Colon (tissue), 2 donors: ENCODE data around the gene DAZAP1.
"Not testable (repeated sequence)": the region's sequence is repeated elsewhere in the genome, so short reads cannot be mapped to it uniquely, and the experiment has no call there.

Experiments used
- FAIRE-seq: peaks from 2 replicates; lab custom pipeline; 2012; peaks lifted over from hg19 to GRCh38; lab: Jason Lieb, UNC
- donor health status: control.
- donor health status: control.

Gene DAZAP1

DNA sequence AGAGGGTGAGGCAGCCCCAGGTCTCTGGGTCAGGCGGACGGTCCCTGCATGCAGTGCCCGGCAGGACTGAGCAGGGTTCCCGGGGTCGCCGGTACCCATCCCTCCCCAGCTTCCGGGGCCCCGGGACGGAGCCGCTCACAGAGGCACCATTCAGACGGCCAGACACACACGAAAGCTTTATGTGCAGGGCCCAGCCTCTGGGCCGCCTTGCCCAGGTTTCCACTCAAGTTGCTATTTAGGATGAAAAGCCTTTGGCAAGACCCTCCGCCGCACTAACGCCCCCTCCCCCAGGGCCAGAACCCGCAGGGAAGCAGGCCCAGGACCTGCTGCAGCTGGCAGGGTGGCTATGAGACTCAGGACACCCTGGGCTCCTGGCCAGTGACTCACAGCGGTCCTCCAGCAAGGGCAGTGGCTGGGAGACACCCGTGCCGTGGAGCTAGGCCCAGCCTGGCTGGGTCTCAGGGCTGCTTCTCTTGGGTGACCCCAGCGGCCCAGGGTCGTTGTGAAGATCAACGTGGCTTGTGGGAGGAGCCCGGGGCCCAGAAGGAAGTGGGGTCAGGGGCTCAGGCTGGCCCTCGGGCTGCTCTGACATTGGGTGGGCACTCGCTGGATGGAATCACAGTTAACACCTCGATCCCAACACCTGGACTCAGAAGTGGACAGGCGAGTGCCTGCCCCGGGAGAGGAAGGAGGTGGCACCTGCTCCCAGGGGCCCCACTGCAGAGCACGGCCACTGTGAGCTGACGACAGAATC is 66.8 kb downstream of the DAZAP1 start:
- FAIRE-seq, result no peak

DNA sequence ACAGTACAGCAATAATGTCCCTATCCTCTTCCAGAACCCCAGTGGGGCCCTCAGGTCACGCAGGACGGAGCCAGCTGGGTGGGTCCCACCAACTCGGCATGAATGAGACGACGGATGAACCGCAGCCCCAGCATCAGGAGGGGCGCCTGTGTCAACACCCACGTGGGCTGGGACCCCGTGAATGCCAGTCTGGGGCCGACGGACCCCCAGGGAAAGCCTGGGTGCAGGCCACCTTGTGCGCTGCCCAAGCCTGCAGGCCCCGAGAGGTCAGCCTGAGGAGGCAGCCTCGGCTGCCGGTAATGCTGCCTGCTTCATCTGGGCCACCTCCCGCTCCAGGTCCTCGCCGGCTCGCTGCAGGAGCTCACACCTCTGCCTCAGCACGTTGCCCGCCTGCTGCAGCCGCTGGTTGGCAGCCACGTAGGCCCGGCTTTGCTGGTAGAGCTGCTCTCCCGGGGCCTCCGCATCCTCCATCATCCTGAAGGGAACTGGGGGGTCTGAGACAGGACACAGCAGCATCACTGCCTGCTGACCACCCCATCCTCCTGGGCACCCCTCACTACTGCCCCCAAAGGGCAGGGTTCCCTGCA is 67.5 kb downstream of the DAZAP1 start:
- no peak for FAIRE-seq

DNA sequence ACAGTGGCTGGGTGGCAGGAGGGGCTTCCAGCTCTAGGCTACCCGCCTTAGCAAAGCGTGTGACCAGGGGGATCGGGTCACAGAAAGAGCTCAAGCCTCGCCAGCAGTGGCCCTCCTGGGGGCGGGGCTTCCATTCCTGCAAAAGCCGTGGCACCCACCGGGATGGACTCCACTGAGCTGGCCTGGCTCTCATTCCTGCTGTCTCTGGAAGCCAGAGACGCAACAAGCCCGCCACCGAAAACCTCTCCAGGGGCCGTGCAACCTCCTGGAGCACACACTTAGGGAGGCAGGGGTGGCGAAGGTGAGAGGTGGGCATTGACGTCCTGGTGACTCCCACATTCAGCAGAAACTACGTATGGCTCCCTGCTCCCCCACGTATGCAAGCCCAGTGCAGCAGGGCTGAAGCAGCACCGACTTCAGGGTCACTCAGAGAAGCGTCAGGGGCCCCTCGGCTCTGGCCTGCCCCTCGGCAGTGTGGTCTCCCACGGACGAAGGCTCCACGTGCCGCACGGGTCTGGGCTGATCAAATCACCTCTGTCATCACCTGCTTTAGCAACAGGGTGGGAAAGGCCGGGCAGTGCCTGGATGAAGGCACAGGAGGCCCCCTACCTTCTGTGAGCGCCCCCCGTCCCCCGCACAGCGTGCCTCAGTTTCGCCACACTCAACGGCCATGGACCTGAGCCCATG is 68.5 kb downstream of the DAZAP1 start:
- no peak for FAIRE-seq

DNA sequence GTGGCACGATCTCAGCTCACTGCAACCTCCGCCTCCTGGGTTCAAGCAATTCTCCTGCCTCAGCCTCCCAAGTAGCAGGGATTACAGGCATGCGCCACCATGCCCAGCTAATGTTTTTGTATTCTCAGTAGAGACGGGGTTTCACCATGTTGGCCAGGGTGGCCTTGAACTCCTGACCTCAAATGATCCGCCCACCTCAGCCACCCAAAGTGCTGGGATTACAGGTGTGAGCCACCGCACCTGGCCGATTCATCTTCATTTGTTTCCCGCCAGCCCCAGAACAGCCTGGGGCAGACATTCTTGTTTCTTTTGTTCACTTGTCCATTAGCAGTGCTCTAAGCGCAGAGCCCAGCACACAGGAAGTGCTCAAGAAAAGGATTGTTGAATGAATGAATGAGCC is 69.7 kb downstream of the DAZAP1 start:
- not testable (repeated sequence) for FAIRE-seq

DNA sequence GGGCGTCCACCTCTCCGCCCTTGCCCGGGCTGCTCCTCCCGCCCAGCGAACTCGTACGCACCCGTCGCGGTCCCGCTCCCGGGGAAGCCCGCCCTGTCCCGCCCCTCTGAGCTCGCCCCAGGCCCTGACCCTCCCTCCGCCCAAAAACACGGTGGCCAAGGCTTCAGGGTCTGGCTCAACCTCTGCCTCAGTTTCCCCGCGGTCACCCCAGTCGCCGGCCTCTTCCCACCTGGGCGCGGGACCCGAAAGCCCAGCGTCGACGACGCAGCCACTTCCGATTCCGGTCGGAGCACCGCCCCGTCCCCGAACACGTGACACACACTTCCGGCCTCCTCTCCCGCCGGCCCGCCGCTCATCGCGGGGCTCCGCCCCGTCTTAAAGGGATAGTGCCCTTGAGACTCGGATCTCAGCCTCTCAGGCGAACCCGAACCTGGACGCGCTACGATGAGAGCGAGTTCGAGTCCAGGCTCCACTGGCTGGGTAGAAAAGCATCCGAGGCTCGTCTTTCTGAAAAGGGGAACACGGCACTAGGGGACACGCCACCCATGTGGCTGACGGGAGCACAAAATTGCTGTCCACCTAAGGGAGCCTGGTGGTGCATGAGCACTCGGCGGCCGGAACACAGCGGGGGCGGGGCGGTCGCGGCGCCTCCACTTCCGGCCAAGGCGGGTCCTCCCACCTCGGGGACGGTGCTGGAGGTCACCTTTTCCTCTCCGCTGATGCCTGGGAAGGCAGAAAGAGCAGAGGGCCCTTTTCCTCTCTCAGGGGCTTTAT is 71.7 kb downstream of the DAZAP1 start, which contains the start of gene C19orf25:
TSS of gene C19orf25 (minus strand) at position 282 of the 774 bp plus-strand sequence. CDS start 312 bp downstream, outside the sequence.
- peak; percentile 72 for FAIRE-seq

DNA sequence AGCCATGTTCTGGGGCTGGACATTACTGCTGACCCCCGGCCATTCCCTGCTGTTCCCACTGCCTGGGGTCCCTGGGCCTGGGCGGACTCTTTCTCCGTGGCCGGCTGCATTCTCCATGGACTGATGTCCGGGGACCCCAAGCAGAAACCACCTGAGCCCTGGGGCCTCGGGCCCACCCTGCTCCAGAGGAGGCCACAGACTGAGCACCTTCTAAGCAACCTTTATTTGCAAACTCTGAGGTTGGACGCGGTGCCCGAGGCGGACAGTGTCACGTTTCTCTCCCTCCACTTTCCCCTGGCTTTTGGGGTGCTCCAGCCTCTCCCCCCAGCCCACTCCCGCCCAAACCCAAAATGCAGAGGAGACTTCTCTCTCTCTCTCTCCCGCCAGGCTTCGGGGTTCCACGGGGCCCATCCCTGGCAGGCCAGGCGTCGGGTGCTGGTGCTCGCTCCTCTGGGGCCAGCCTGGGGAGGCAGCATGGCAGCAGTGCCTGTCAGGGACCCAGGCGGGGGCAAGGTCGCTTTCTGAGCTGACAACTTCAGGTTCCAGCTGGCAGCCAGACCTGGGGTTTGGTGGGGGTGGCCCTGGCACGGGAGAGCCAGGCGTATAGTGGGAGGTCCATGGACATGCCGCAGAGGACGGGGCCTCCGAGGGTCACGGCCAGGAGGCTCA is 74.0 kb downstream of the DAZAP1 start:
- FAIRE-seq, result no peak

DNA sequence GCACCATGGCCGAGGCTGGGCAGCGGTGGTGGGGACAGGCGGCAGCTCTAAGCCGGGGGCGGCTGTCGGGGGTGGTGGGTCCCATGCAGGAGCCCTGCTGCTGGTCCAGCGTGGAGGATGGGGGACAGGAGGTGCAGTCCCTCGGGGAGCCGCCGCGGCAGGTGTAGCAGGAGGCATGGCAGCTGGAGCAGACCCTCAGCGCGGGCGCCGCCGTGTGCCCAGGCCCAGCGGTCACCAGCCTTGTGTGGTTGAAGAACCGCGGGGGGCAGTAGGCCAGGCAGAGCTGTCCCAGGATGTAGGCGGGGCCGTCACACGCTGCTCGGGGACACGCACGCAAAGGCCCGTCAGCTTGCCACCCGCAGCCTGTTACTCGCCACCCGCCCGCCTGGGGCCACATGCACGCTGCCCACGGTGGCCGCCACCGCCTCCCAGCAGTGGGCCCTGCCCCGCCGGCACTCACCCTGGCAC is 74.5 kb downstream of the DAZAP1 start:
- no peak for FAIRE-seq

DNA sequence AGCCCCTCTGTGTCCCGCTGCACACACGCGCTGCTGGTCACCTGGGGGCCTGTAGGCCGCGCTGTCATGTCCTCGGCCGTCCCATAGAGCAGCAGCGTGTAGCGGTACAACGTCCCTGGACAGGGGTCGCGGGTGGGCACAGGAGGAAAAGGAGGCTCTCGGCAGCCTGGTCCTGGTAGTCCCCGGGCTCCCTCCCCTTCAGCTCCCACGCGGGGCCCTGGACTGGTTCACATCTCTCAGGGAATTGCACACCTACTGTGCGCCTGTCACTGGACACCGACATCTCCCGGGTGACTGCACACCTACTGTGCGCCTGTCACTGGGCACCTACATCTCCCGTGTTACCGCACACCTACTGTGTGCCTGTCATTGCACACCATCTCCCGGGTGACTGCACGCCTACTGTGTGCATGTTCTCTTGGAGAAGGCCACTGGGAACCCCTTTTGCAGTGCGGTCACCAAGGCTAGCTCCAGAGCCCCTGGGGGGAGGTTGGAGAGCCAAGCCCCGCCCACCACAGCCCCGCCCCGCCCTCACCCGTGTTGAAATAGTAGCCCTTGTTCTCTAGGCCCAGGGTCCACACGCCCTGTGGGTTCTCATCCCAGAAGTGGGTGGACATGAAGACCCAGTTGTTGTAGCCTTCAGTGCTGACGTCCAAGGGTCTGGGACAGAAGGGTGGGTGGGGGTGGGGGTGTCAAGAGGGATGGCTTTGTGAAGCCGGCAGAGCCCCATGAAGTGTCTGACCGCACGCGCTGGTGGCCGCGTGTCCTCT is 75.2 kb downstream of the DAZAP1 start:
- no peak for FAIRE-seq

DNA sequence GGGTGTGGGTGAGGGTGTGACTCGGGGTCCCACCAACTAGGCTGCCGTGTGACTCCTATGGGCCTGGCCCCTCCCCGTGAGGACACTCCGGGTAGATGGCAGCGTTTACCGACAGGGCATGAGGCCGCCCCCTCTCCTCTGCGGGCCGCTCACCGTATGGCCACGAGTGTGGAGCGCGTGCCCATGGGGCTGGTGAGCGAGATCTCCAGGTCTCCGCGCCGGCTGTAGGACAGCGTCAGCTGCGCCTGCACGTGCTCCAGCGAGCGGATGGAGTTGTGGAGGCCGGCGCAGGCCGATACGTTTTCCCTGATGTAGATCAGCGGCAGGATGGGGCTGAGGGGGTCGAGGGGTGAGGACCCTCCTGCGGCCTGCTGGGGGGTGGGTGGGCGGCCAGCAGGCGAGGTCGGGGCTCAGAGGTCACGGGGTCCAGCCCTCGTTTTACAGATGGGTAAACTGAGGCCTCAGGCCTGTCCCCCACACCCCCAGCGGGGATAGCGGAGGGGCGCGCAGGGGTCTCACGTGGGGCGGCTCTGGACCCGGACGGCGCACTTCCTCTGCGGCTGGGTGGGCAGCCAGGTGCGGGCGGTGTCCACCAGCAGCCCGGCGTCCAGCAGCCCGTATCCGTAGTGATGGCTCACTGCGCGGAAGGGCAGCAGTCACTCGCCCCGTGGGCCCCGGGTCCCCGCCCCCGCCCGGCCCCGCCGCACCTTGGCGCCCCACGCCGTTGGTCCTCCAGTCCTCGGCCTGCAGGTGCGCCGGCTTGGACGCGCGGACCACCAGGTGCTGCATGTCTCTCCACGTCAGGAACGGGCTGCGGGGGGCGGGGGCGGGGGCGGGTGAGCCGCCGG is 76.0 kb downstream of the DAZAP1 start:
- FAIRE-seq, result no peak

DNA sequence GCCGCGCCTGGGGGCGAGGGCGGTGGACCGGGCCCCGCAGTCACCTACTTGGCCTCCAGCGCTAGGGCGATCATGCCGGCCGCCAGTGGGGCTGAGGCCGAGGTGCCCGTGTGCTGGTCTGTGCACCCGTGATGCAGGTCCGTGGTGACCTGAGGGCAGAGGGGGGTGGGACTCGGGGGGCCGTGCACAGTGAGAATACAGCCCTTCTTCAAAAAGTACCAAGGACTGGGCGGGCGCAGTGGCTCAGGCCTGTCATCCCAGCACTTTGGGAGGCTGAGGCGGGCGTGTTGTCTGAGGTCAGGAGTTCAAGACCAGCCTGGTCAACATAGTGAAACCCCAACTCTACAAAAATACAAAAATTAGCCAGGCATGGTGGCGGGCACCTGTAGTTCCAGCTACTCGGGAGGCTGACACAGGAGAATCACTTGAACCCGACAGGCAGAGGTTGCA is 76.6 kb downstream of the DAZAP1 start:
- no peak for FAIRE-seq
